ENCODE data around the gene NKD1.

The NKD1 gene

GRCh38 chr16:50652836-50653425 is 104.7 kb downstream of the NKD1 start:
- TF ChIP-seq ZNF274 (IDR thresholded peaks at IDR 0.05; ENCODE audit: low read depth, low read length) = no peak

GRCh38 chr16:50653633-50654519 is 105.7 kb downstream of the NKD1 start:
- H3K4me3 ChIP-seq (ENCODE audit: low read length) = no peak overlapping the region
- no peak for TF ChIP-seq ZNF274 (IDR thresholded peaks at IDR 0.05; ENCODE audit: low read depth, low read length)

More at GRCh38 chr16:50652836-50653425, 104.7 kb downstream of the NKD1 start:
- H3K4me3 ChIP-seq (ENCODE audit: low read length) = no peak overlapping the region

DNA sequence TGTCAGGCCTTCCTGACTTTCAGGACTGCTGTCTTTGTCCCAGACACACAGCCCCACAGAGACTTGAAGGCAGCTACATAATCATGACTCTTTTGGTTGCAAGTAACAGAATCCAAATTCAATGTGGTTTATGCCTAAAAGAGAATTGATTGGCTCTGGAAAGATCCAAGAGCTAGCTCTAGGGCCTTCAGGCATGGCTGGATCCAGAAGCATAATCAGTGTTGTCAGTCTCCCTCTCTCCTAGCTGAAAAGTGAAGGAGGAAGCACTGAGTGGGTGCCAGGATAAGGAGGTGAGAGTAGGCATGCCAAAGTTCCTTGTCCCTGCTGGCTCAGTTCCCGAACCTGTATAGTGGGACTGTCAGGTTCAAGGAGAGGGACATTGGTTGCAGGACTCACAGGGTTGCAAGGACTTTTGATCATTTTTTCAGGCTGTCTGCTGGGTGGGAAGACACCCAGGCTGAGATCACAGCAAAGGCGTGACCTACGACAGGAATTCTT is 107.4 kb downstream of the NKD1 start:
- H3K4me3 ChIP-seq (ENCODE audit: low read length) = no peak overlapping the region

GRCh38 chr16:50657241-50657640 is 109.0 kb downstream of the NKD1 start:
- TF ChIP-seq ZNF274 (IDR thresholded peaks at IDR 0.05; ENCODE audit: low read depth, low read length) = no peak
- no peak overlapping the region for H3K4me3 ChIP-seq (ENCODE audit: low read length)

More for the DNA sequence above, 107.4 kb downstream of the NKD1 start:
- TF ChIP-seq ZNF274 (IDR thresholded peaks at IDR 0.05; ENCODE audit: low read depth, low read length) = no peak

- no peak for TF ChIP-seq ZNF274 (IDR thresholded peaks at IDR 0.05; ENCODE audit: low read depth, low read length)
- no peak overlapping the region for H3K4me3 ChIP-seq (ENCODE audit: low read length)
These were observed 111.6 kb downstream of the NKD1 start for GRCh38 chr16:50659806-50660205.

DNA sequence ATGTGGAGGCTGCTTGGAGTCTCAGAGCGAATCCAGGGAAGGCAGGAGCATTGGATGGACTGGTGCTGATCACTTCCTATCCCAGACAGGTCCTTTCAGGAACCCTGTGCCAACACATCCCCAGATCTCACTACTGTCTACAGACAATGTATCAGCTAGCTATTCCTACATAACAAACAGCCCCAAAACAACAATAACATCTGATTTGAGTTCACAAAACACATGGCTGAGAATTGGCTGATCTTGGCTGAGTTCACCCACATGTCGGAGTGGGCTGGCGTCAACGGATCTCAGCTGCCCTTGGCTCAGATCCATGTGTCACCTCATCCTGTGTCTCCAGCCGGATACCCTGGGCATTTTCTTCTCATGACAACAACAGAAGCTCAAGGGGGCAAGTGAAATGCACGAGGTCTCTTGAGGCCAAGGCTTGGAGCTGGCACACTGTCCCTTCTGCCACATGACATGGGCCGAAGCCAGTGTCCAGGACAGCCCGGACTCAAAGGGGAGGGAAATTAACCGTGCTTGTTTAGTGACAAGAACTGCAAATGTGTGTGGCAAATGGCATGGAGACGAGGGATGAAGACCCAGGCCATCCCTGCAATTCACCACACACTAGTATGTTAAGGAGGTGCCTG is 114.2 kb downstream of the NKD1 start:
- no peak overlapping the region for H3K4me3 ChIP-seq (ENCODE audit: low read length)
- no peak for TF ChIP-seq ZNF274 (IDR thresholded peaks at IDR 0.05; ENCODE audit: low read depth, low read length)

DNA sequence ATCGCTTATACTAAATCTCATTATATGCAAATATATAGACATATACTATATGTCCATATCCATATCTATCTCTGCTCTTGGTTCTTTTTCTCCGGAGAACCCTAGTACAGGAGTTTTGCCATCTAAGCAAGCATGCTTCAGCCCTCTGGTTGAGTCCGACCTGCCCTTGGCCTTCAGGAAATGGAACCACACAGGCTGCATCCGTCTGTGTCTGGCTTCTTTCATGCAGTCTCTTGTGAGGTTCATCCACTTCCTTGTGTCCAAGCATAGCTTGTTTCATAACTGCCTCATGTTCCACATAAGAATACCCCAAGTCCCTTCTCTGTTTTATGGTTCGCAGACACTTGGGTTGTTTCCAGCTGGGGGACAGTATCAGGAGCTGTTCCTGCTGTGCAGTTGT is 116.1 kb downstream of the NKD1 start:
- TF ChIP-seq ZNF274 (IDR thresholded peaks at IDR 0.05; ENCODE audit: low read depth, low read length) = no peak
- H3K4me3 ChIP-seq (ENCODE audit: low read length) = no peak overlapping the region

DNA sequence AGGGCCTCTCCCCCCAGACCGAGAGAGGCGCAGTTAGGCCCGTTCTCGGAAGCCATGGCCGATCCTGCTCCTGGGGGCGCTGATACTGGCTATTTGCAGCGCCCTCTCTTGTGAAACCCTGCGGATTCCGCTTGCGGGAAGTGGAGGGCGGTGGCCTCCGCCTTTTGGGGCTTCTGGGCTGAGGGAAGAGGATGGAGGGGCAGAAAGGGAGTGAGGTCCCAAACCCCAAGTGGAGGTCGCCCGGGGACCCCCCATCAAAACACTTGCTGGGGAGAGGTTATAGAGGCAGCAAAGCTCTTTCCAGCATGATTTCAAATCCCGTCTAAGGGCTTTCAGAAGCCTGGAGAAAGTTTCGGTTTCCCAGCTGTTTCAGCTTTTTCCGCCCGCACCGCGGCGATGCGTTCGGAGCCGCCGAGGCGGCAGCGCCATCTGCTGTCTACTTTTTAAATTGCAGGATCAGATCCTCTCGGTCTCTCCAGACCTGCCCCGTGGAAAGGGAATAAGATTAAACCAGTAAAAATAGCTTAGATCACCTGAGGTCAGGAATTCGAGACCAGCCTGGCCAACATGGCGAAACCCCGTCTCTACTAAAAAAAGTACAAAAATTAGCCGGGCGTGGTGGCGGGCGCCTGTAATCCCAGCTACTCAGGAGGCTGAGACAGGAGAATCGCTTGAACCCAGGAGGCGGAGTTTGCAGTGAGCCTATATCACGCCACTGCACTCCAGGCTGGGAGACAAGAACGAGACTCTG is 117.1 kb downstream of the NKD1 start:
- H3K4me3 ChIP-seq (ENCODE audit: low read length) = peak overlapping the region; percentile 23; the same call in 1 of the 2 replicates
- no peak for TF ChIP-seq ZNF274 (IDR thresholded peaks at IDR 0.05; ENCODE audit: low read depth, low read length)

DNA sequence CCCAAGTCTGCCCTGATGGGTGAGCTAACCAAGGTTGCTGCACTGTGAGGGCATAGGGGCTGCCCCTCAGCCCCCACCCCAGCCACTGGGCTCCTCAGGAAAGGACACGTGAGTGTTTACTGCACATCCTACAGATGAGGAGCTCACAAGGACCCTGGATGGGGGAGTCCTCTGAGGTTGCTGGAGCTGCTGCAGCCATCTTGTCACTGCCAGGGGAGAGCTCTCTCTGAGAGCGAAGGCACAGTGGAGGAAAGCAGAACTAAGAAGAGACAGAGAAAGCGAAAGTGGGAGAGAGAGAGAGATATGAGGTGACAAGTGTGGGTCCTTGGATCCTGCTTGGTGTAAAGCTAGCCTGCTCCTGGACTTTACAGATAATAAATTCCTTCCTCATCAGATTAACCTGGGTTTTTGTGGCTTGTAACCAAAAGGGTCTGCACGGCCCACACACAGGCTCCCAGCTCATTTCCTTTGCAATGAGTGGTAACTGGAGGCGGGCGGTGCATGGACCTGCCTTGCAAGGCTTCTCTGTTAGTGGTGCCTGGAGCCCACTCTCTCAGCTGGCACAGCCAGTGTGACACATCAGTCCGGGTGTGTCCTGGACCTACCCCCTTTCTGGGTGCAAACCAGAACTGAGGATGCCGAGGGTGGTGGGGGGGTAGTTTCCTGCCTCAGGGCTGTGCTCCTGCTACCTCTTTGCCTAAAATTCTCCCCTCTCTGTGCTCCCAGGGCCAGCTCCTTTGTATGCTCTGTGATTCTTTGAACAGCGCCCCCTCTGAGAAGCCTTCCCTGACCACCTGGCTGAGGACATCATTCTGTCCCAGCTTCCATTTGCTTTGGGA is 118.7 kb downstream of the NKD1 start:
- TF ChIP-seq ZNF274 (IDR thresholded peaks at IDR 0.05; ENCODE audit: low read depth, low read length) = no peak
- H3K4me3 ChIP-seq (ENCODE audit: low read length) = peak overlapping the region; percentile 1; the same call in 1 of the 2 replicates

- no peak overlapping the region for H3K4me3 ChIP-seq (ENCODE audit: low read length)
- TF ChIP-seq ZNF274 (IDR thresholded peaks at IDR 0.05; ENCODE audit: low read depth, low read length) = no peak
These were observed 119.5 kb downstream of the NKD1 start for GRCh38 chr16:50667497-50668367.

GRCh38 chr16:50668368-50669008 is 120.3 kb downstream of the NKD1 start:
- no peak overlapping the region for H3K4me3 ChIP-seq (ENCODE audit: low read length)
- TF ChIP-seq ZNF274 (IDR thresholded peaks at IDR 0.05; ENCODE audit: low read depth, low read length) = no peak

- TF ChIP-seq ZNF274 (IDR thresholded peaks at IDR 0.05; ENCODE audit: low read depth, low read length) = no peak
- H3K4me3 ChIP-seq (ENCODE audit: low read length) = no peak overlapping the region
These were observed 121.5 kb downstream of the NKD1 start for GRCh38 chr16:50669741-50670140.

All from GM08714 (cell line).